ENCODE results near the gene THOC3. TPM values are rescaled to one million over a fixed set of nuclear protein-coding genes. Genes with fewer than 3 reads are reported as not detected.
"Not testable (repeated sequence)": the region's sequence is repeated elsewhere in the genome, so short reads cannot be mapped to it uniquely, and the experiment has no call there.

THOC3 gene
- total RNA-seq, 2 experiments from 2014 or later = 25.5 to 32.0 TPM

DNA sequence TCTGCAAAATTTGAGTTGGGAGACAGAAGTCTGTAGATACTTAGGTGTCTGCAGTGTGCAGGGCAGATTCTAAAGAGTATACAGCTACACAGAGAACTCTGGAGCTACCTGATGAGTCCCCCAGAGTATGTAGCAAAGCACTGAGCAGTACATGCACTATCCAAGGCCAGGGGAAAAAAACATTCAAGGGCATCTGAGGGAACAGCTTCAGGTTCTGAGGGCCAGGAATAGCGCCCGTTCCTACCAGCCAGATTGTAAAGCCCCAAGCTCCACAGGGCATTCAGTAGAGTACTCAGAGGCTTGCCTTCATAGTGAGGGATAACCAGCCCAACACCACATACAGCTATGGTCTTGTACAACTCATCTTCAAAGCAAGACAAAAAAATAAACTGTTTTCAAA, 27.5 kb downstream of the THOC3 start:
- POLR2A ChIA-PET; DNase-seq; H3K4me3 Mint-ChIP-seq; H3K4me1 Mint-ChIP-seq (ENCODE audit: low read depth); intact Hi-C loops (cut with DNase I, micrococcal nuclease); CTCF ChIA-PET; H3K27ac ChIP-seq (ENCODE audit: low read depth in 1 of 2, low read length in 2 of 2); H3K27ac Mint-ChIP-seq; ATAC-seq (ENCODE audit: poor library complexity); H3K27me3 ChIP-seq (ENCODE audit: control insufficient read depth in 1 of 2, insufficient read depth in 2 of 2, low read length in 2 of 2); H3K4me1 ChIP-seq (ENCODE audit: insufficient read depth, low read length); H3K27me3 Mint-ChIP-seq; H3K9me3 Mint-ChIP-seq; H3K9me3 ChIP-seq (ENCODE audit: control insufficient read depth in 1 of 2, insufficient read depth in 1 of 2, low read length in 2 of 2); H3K4me3 ChIP-seq (ENCODE audit: low read length): not testable (repeated sequence)
- peaks cover 14% of the 10 kb centered on the region for H3K36me3 Mint-ChIP-seq (ENCODE audit: low read depth)
- peaks cover 10% of the 10 kb centered on the region for H3K36me3 ChIP-seq (ENCODE audit: insufficient read depth, low read length)

DNA sequence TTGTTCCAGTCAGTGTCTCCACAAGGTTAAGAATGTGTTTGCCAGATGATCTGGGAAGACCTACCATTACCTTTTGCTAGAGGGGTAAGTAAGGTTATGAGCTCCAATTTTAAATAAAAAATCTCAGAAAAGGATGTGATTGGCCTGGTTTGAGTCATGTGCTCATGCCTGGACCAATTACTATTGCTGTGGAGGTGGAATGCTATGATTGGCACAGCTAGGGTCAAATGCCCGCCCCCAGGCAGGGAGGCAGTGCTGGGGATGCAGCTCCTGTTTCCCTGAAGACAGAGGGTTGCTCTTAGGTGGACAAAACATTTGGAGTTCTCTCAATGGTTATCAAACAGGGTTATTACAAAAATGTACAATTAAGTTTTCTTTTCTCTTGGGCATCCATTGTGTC, 29.6 kb downstream of the THOC3 start:
- H3K9me3 ChIP-seq (ENCODE audit: control insufficient read depth in 1 of 2, insufficient read depth in 1 of 2, low read length in 2 of 2); H3K27me3 ChIP-seq (ENCODE audit: control insufficient read depth in 1 of 2, insufficient read depth in 2 of 2, low read length in 2 of 2); H3K4me3 Mint-ChIP-seq; intact Hi-C loops (cut with DNase I, micrococcal nuclease); H3K27me3 Mint-ChIP-seq; DNase-seq; H3K27ac Mint-ChIP-seq; H3K4me1 ChIP-seq (ENCODE audit: insufficient read depth, low read length); H3K27ac ChIP-seq (ENCODE audit: low read depth in 1 of 2, low read length in 2 of 2); H3K9me3 Mint-ChIP-seq; H3K4me3 ChIP-seq (ENCODE audit: low read length); POLR2A ChIA-PET; CTCF ChIA-PET; H3K4me1 Mint-ChIP-seq (ENCODE audit: low read depth); ATAC-seq (ENCODE audit: poor library complexity): not testable (repeated sequence)
- H3K36me3 Mint-ChIP-seq (ENCODE audit: low read depth) = peaks cover 21% of the 10 kb centered on the region
- peaks cover 10% of the 10 kb centered on the region for H3K36me3 ChIP-seq (ENCODE audit: insufficient read depth, low read length)

DNA sequence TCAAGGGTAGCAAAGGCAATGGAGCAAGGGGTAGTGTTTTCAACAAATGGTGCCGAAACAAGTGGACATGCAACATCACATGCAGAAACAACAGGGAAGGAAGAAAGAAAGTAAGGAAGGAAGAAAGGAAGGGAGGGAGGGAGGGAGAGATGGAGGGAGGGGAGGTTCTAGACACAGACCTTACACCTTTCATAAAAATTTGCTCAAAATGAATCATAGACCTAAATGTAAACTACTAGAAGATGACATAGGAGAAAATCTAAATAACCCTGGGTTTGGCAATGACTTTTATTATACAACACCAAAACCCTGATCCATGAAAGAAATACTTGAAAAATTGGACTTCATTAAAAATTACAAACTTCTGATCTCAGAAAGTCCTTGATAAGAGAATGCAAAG, 39.4 kb downstream of the THOC3 start:
- H3K36me3 Mint-ChIP-seq (ENCODE audit: low read depth) = peaks cover 40% of the 10 kb centered on the region
- CTCF ChIA-PET; H3K4me1 Mint-ChIP-seq (ENCODE audit: low read depth); H3K4me3 ChIP-seq (ENCODE audit: low read length); H3K9me3 Mint-ChIP-seq; DNase-seq; H3K4me3 Mint-ChIP-seq; ATAC-seq (ENCODE audit: poor library complexity); H3K4me1 ChIP-seq (ENCODE audit: insufficient read depth, low read length); intact Hi-C loops (cut with DNase I, micrococcal nuclease); H3K36me3 ChIP-seq (ENCODE audit: insufficient read depth, low read length); H3K27me3 Mint-ChIP-seq; H3K27me3 ChIP-seq (ENCODE audit: control insufficient read depth in 1 of 2, insufficient read depth in 2 of 2, low read length in 2 of 2); H3K27ac ChIP-seq (ENCODE audit: low read depth in 1 of 2, low read length in 2 of 2); POLR2A ChIA-PET; H3K27ac Mint-ChIP-seq; H3K9me3 ChIP-seq (ENCODE audit: control insufficient read depth in 1 of 2, insufficient read depth in 1 of 2, low read length in 2 of 2): not testable (repeated sequence)

DNA sequence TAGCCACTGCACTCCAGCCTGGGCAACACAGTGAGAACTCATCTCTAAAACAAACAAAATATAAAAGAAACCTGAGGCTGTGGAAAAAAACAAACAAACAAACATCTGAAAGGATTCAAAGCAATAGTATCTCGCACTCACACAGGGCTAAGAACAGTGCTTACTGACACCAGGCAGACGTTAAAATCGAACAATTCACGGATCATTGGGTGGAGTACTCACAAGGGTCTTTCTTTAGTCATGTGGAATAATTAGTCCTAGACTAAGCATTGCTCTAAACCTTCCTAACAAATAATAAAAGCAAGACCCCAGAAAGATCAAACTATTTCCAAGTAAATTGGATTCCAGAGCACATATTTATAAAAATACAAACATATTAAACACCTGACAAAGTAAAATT, 43.0 kb downstream of the THOC3 start:
- H3K4me3 ChIP-seq (ENCODE audit: low read length); H3K9me3 Mint-ChIP-seq; H3K27me3 Mint-ChIP-seq; H3K4me1 ChIP-seq (ENCODE audit: insufficient read depth, low read length); H3K27ac Mint-ChIP-seq; H3K9me3 ChIP-seq (ENCODE audit: control insufficient read depth in 1 of 2, insufficient read depth in 1 of 2, low read length in 2 of 2); H3K27ac ChIP-seq (ENCODE audit: low read depth in 1 of 2, low read length in 2 of 2); H3K27me3 ChIP-seq (ENCODE audit: control insufficient read depth in 1 of 2, insufficient read depth in 2 of 2, low read length in 2 of 2); CTCF ChIA-PET; POLR2A ChIA-PET; intact Hi-C loops (cut with DNase I, micrococcal nuclease); DNase-seq; ATAC-seq (ENCODE audit: poor library complexity); H3K4me3 Mint-ChIP-seq; H3K4me1 Mint-ChIP-seq (ENCODE audit: low read depth): not testable (repeated sequence)
- peaks cover 70% of the 10 kb centered on the region for H3K36me3 Mint-ChIP-seq (ENCODE audit: low read depth)
- peaks cover 16% of the 10 kb centered on the region for H3K36me3 ChIP-seq (ENCODE audit: insufficient read depth, low read length)

DNA sequence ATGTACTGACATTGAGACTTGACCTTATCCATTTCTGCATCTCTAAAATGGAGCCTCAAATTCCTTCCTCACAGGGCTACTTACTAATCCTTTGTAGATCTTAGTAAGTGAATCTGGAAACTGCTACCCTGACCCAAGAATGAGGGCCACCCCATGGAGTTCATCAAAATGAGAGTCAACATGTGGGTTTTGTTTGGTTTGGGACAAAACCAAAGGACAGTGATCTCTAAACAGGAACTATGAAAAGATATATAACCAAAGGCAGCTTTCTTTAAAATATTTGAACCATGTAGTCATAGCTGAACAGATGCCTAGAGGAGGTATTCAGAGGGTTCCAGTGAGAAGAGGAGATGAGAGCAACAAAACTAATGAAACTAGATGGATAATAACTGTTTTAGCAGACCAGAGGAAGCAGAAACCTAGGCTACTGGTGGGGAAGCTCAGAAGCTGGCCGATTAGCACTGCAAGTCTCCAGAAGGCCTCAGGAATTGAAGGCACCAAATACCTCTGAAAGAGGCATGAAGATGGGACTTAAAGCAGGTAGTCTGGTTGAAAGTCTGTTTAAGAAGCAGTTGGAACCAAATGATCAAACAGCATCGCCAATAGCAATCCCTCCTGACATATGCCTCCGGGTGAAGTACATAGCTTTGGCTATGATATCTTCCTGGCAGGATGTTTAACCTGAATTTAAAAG, 45.8 kb downstream of the THOC3 start:
- ChIA-PET POLR2A (no interaction called here), CTCF (no interaction called here)
- Histone ChIP-seq H3K4me3 (ENCODE audit: low read length) (no peak overlapping the region), H3K27me3 (ENCODE audit: control insufficient read depth in 1 of 2, insufficient read depth in 2 of 2, low read length in 2 of 2) (no peaks in the 10 kb centered on the region), H3K4me1 (ENCODE audit: insufficient read depth, low read length) (no peaks in the 10 kb centered on the region), H3K27ac (ENCODE audit: low read depth in 1 of 2, low read length in 2 of 2) (no peak overlapping the region), H3K9me3 (ENCODE audit: control insufficient read depth in 1 of 2, insufficient read depth in 1 of 2, low read length in 2 of 2) (no peaks in the 10 kb centered on the region), H3K36me3 (ENCODE audit: insufficient read depth, low read length) (peaks cover 19% of the 10 kb centered on the region)
- H3K9me3 Mint-ChIP-seq = no peaks in the 10 kb centered on the region
- TF ChIP-seq, protein P1, sequence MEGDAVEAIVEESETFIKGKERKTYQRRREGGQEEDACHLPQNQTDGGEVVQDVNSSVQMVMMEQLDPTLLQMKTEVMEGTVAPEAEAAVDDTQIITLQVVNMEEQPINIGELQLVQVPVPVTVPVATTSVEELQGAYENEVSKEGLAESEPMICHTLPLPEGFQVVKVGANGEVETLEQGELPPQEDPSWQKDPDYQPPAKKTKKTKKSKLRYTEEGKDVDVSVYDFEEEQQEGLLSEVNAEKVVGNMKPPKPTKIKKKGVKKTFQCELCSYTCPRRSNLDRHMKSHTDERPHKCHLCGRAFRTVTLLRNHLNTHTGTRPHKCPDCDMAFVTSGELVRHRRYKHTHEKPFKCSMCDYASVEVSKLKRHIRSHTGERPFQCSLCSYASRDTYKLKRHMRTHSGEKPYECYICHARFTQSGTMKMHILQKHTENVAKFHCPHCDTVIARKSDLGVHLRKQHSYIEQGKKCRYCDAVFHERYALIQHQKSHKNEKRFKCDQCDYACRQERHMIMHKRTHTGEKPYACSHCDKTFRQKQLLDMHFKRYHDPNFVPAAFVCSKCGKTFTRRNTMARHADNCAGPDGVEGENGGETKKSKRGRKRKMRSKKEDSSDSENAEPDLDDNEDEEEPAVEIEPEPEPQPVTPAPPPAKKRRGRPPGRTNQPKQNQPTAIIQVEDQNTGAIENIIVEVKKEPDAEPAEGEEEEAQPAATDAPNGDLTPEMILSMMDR (IDR thresholded peaks at IDR 0.05) = no peak
- DNase-seq = no peak
- no peak overlapping the region for H3K4me3 Mint-ChIP-seq
- no peak for ATAC-seq (ENCODE audit: poor library complexity)
- H3K36me3 Mint-ChIP-seq (ENCODE audit: low read depth) = peaks cover 71% of the 10 kb centered on the region
- no peaks in the 10 kb centered on the region for H3K27me3 Mint-ChIP-seq
- intact Hi-C loops (cut with DNase I, micrococcal nuclease) = no loop called here
- H3K4me1 Mint-ChIP-seq (ENCODE audit: low read depth) = peaks cover 5% of the 10 kb centered on the region
- no peak overlapping the region for H3K27ac Mint-ChIP-seq
